Uterus (tissue), 2 donors: ENCODE measurements around the gene SV2C.

Experiments
- CTCF ChIP-seq, 4 experiments: fragments of 200-600 bp in 2 of 4; fragments of 450-650 bp in 2 of 4; sonication (generic) in 2 of 4; IDR thresholded peaks; one replicate each; pipeline ENCODE4 v1.5.1; 2016 to 2019; ENCODE audit warnings: antibody characterized with exemption in 4 of 4, mild to moderate bottlenecking in 2 of 4, moderate library complexity in 1 of 4
- POLR2A ChIP-seq, 2 donors: fragments of 450-650 bp; IDR thresholded peaks; one replicate each; pipeline ENCODE4 v1.6.1; 2016; ENCODE audit warnings: antibody characterized with exemption in 2 of 2, mild to moderate bottlenecking in 1 of 2, moderate library complexity in 1 of 2

GRCh38 chr5:76165711-76166374 is 82.7 kb downstream of the SV2C start:
- TF ChIP-seq CTCF (IDR thresholded peaks at IDR 0.05) (no peak), POLR2A (IDR thresholded peaks at IDR 0.05) (no peak)
